Measurements from ENCODE around the gene CNOT4. TPM values are rescaled to one million over a fixed set of nuclear protein-coding genes. Genes with fewer than 3 reads are reported as not detected.
"Not testable (repeated sequence)": the region's sequence is repeated elsewhere in the genome, so short reads cannot be mapped to it uniquely, and the experiment has no call there.

Gene CNOT4
- total and polyA plus RNA-seq, 2 of the 8 experiments (the other 6 are each of a cell fraction or from before 2014, with no cell fraction given), result 10.9 to 25.8 TPM

- H3K9ac ChIP-seq (replicated peaks in 1 of 4; ENCODE audit: extremely low read depth in 1 of 4, low read depth in 3 of 4, low read length in 3 of 4); H3K27me3 ChIP-seq (replicated peaks in 1 of 4; ENCODE audit: control insufficient read depth in 3 of 4, extremely low read depth in 1 of 4, insufficient read depth in 3 of 4, low read length in 3 of 4); POLR2A ChIA-PET (ENCODE audit: partially characterized antibody); H4K5ac ChIP-seq (ENCODE audit: insufficient read length, low read depth, low read length); H2BK12ac ChIP-seq (ENCODE audit: low read depth, low read length); H2AFZ ChIP-seq (ENCODE audit: low read length); H3K9me3 ChIP-seq (ENCODE audit: insufficient read depth in 2 of 2, low read depth in 1 of 2, low read length in 1 of 2); H3K18ac ChIP-seq (ENCODE audit: extremely low read depth, low read length); H2BK20ac ChIP-seq (ENCODE audit: low read length); H3K4me2 ChIP-seq (ENCODE audit: insufficient read depth in 1 of 2, low read depth in 2 of 2, low read length in 2 of 2); DNase-seq (ENCODE audit: low read depth in 1 of 2, low spot score in 2 of 2); H3K27ac ChIP-seq (ENCODE audit: low read depth, low read length); H2AK5ac ChIP-seq (ENCODE audit: low read depth, low read length); H4K20me1 ChIP-seq (replicated peaks in 1 of 2; ENCODE audit: control insufficient read depth in 1 of 2, insufficient read depth in 2 of 2, low read length in 2 of 2); H3K14ac ChIP-seq (ENCODE audit: insufficient read length); H2BK5ac ChIP-seq (ENCODE audit: low read depth, low read length); H3K56ac ChIP-seq (replicated peaks; ENCODE audit: insufficient read length, low read depth, low read length); H3K4me3 ChIP-seq (ENCODE audit: extremely low read depth in 1 of 4, insufficient read depth in 2 of 4, low read depth in 3 of 4, low read length in 4 of 4); H3K23me2 ChIP-seq (ENCODE audit: low read depth, low read length); H3K4ac ChIP-seq (replicated peaks; ENCODE audit: insufficient read length, low read depth, low read length); H2BK120ac ChIP-seq (replicated peaks; ENCODE audit: low read depth, low read length); H2BK15ac ChIP-seq (ENCODE audit: low read length); FAIRE-seq; H3K4me1 ChIP-seq (replicated peaks in 1 of 4; ENCODE audit: control insufficient read depth in 3 of 4, insufficient read depth in 4 of 4, low read length in 3 of 4); H3K79me1 ChIP-seq (ENCODE audit: low read depth, low read length); H3K36me3 ChIP-seq (ENCODE audit: control insufficient read depth in 2 of 4, insufficient read depth in 4 of 4, low read length in 3 of 4); H3K23ac ChIP-seq (ENCODE audit: insufficient read length); H4K91ac ChIP-seq (replicated peaks; ENCODE audit: insufficient read length, low read length); H4K8ac ChIP-seq (ENCODE audit: extremely low read depth, insufficient read depth, low read length): not testable (repeated sequence)
- 85% methylated on average over 2 of the region's 2 CpGs; no CpG with 5 or more reads in 1 of the 2 experiments for WGBS, 2 experiments (ENCODE audit: extremely low coverage in 1 of 2, insufficient coverage in 1 of 2, insufficient read length in 1 of 2, insufficient replicate concordance in 2 of 2, low coverage in 1 of 2, low lambda C conversion rate in 2 of 2, missing lambda C conversion rate in 1 of 2)
- peaks cover 0 to 36% of the 10 kb centered on the region in 2 experiments; a peak in 2 of 4 replicates for H3K79me2 ChIP-seq (ENCODE audit: control insufficient read depth in 1 of 2, insufficient read depth in 2 of 2, low read length in 2 of 2)
- CTCF ChIA-PET (ENCODE audit: partially characterized antibody), result interaction anchor here (1.3 kb wide), 1 partner anchor 30 kb away, joined by 3 read pairs; no protein-coding TSS in a partner anchor
These were observed 64.6 kb downstream of the CNOT4 start for GRCh38 chr7:135445266-135445665.
